Urinary bladder (tissue), 4 donors: ENCODE measurements around the gene HCN1. TPM values are rescaled to one million over a fixed set of nuclear protein-coding genes. Genes with fewer than 3 reads are reported as not detected.
"Not testable (repeated sequence)": the region's sequence is repeated elsewhere in the genome, so short reads cannot be mapped to it uniquely, and the experiment has no call there.

ENCODE experiments used
- DNase-seq: peaks from one replicate; pipeline ENCODE4 v3.0.0-alpha.2; 2015; ENCODE audit errors: extremely low spot score
- H3K27ac ChIP-seq: one replicate; pipeline ENCODE4 v1.5.1; 2013; ENCODE audit warnings: low read depth, mild to moderate bottlenecking, moderate library complexity
- H3K36me3 ChIP-seq: one replicate; pipeline ENCODE4 v1.6.1; 2013; ENCODE audit warnings: mild to moderate bottlenecking, moderate library complexity; ENCODE audit not compliant: insufficient read depth
- H3K4me1 ChIP-seq: one replicate; pipeline ENCODE4 v1.6.1; 2013; ENCODE audit warnings: mild to moderate bottlenecking, moderate library complexity; ENCODE audit not compliant: insufficient read depth
- H3K4me3 ChIP-seq: one replicate; pipeline ENCODE4 v1.5.1; 2013; ENCODE audit warnings: low read depth, low read length
- WGBS: extraction: QIAGEN DNeasy Blood & Tissue Kit; methylation state at CpG from one replicate; pipeline ENCODE4 v1.1.7; 2013; 5-methylcytosine and 5-hydroxymethylcytosine counted together
- polyA plus RNA-seq: library from polyadenylated mRNA; stranded (reverse); fragments of 200-250 nt; gene quantifications from one replicate; pipeline ENCODE4 v1.2.3, GENCODE V29; 2013
- total RNA-seq: library from RNA; depleted of rRNA; stranded (reverse); fragments of >200 nt; gene quantifications from one replicate; pipeline ENCODE4 v1.2.3, GENCODE V29; 2014
- donor health status: healthy with polysubstance abuse.
- donor health status: healthy.

HCN1 gene
- total and polyA plus RNA-seq, 2 donors, result 0.04 to 0.26 TPM

DNA sequence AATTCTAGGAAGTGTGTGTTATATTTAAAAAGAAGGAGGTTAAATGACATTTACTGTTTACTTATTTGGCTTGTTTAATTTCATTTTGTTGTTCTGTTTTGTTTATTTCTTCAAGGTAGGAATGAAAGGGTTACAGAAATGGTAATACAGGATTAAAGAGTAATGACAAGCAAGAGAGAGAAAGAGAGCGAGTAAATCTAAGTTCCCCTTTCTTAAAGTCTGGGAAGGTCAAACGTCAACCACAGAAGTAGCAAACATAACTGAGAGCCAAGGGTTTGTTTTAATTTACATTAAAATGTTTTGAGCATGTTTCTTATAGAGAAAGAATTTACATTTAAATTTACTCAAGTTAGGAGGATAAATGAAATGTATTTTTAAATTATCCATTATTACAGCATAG, 18.7 kb downstream of the HCN1 start:
- no peak overlapping the region for H3K4me3 ChIP-seq
- no peak overlapping the region for H3K27ac ChIP-seq
- H3K4me1 ChIP-seq, result no peaks in the 10 kb centered on the region
- no peaks in the 10 kb centered on the region for H3K36me3 ChIP-seq
- DNase-seq, result no peak
- WGBS, result 28% methylated on average over 2 of the region's 2 CpGs

DNA sequence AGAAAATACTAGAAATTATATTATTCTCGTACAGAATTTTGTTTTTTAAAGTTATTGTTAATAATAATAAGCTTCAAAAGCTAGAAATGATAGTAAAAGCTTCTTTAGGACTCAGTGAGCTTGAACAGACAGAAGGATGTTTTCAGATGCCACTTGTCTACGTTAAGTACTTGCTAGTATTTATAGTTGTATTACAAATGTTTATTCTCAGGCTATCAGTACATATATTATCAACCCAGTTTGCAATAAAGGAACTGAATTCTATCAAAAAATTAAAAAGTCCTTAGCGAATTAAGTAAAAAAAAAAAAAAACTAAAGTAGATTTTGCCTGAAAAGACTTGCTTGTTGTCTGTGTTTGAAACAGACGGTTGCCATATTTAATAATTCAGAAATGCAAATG, 23.9 kb downstream of the HCN1 start:
- Histone ChIP-seq H3K36me3 (no peaks in the 10 kb centered on the region), H3K27ac (no peak overlapping the region), H3K4me1 (no peaks in the 10 kb centered on the region), H3K4me3 (no peak overlapping the region)
- DNase-seq, result no peak
- WGBS, result 30% methylated on average over 4 of the region's 4 CpGs

DNA sequence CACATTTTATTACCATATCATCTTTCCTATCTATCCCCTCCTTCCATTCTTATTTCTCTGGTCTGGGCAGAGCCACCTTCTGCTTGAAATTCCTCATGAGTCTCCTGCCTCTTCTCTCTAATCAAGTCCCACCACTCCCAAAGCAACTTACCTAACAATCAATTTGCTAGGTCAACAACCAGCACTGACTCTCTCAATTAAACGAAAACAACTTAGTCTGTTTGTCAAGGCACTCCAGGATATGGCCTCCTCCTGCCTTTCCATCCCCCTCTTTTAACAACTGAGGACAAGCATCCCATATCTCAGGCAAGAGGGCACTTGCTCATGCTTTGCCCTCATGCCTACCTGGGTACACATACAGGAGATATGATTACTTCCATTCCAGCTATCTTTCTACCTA, 47.4 kb downstream of the HCN1 start:
- Histone ChIP-seq H3K36me3 (no peaks in the 10 kb centered on the region), H3K27ac (no peak overlapping the region), H3K4me3 (no peak overlapping the region), H3K4me1 (no peaks in the 10 kb centered on the region)
- no peak for DNase-seq
- 35% methylated on average over 1 of the region's 1 CpG for WGBS

DNA sequence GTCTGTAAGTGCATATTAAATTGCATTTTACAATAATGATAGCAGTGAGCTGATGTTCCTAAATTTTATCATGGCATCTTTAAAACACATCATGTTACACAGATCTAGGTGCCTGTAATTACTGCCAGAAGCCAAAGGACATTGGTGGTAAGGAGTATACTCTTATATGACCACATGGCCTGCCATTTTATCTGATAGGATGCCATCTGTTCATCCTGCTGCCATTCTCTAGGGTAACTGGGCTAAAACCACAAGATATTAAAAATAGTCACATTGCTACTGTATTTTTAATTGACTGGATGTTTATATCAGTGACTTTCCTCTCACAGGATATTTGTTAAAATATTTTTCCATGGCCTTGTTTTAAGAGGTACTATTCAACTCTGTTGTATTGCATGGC, 53.1 kb downstream of the HCN1 start:
- Histone ChIP-seq H3K4me3 (no peak overlapping the region), H3K36me3 (no peaks in the 10 kb centered on the region), H3K4me1 (no peaks in the 10 kb centered on the region), H3K27ac (no peak overlapping the region)
- DNase-seq, result no peak

DNA sequence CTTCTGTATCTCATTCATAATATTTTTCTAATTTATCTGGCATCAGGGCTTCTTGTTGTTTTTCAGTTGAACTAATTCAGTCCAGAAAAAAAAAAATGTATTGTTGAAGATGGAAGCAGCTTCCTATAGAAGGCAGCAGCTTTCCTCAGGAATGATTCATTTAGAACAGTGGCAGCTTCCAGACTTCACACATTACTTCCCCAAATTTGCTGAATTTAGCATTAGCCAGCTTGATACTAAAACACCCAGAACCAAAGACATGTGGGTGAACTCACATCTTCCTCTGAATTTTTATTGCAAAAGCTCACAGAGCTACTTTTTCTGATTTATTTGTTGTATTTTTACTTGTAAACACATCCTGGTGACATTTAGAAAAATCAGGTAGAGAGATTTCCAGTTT, 53.8 kb downstream of the HCN1 start:
- DNase-seq, result no peak
- no peaks in the 10 kb centered on the region for H3K36me3 ChIP-seq
- no peaks in the 10 kb centered on the region for H3K4me1 ChIP-seq
- H3K4me3 ChIP-seq, result no peak overlapping the region
- H3K27ac ChIP-seq, result no peak overlapping the region

DNA sequence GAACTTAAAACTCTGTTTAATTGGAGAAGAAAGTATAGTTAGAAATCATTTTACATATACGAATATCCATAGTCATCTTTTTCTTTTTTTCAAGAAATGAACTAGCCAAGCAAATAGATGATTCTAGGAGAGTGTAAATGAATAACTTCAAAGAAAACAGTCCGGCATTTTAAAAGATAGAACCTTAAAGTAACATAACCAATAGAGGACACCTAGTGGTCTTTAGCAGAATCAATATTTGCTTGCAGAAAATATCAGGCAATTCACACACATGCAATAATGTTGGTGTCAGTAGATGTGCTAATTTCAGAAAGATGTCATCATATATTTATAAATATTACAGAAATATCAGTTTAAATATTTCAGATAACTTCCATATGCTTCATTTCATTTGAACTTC, 57.1 kb downstream of the HCN1 start:
- H3K4me1 ChIP-seq, result no peaks in the 10 kb centered on the region
- no peak overlapping the region for H3K4me3 ChIP-seq
- H3K27ac ChIP-seq, result no peak overlapping the region
- no peak for DNase-seq
- no peaks in the 10 kb centered on the region for H3K36me3 ChIP-seq
- 49% methylated on average over 2 of the region's 2 CpGs for WGBS

DNA sequence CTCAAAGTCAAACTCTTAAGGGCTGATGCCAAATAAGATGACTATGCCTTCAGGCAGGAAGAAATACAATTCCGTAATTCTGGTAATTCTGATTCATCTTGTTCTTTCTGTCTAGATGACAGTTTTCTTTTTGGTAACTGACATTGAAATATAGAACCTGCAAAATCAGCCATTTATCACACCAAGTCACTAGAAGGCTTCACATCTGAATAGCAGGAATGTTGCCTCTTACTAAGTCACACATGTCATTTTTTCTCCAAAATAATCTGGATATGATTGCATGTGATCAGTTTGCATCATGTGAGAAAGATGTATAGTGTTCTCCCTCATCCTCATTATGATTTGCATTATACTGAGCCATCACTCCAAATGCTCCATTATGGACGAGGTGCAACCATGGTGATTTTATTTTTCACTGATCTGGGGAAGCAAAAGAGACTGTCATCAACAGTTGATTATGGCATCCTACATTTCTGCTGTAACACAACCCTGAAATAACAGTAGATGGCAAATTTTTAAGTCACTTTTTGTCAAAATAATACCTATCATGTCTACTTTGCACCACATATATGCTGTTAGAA, 69.0 kb downstream of the HCN1 start:
- Histone ChIP-seq H3K36me3 (no peaks in the 10 kb centered on the region), H3K4me3 (no peak overlapping the region), H3K27ac (no peak overlapping the region), H3K4me1 (no peaks in the 10 kb centered on the region)
- no peak for DNase-seq
- 74% methylated on average over 2 of the region's 2 CpGs for WGBS

DNA sequence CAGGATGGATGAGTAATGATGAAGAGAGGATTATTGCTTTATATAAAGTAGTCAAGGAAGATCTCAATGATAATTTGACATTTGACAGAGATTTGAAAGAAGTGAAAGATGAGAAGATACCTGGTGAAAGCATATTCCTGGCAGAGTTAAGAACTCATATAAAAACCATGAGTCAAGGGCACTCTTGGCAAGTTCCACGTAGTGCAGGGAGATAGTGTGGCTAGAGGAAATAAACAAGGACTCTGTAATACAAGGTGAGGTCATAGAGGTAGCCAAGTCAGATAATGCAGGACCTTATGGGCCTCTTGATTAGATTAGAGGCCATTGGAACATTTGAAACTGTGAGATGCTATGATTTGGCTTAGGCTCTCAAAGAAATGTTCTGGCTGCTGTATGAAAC, 72.3 kb downstream of the HCN1 start:
- no peak for DNase-seq
- Histone ChIP-seq H3K4me3 (no peak overlapping the region), H3K36me3 (no peaks in the 10 kb centered on the region), H3K27ac (no peak overlapping the region), H3K4me1 (no peaks in the 10 kb centered on the region)
- WGBS, result 25% methylated on average over 1 of the region's 1 CpG

DNA sequence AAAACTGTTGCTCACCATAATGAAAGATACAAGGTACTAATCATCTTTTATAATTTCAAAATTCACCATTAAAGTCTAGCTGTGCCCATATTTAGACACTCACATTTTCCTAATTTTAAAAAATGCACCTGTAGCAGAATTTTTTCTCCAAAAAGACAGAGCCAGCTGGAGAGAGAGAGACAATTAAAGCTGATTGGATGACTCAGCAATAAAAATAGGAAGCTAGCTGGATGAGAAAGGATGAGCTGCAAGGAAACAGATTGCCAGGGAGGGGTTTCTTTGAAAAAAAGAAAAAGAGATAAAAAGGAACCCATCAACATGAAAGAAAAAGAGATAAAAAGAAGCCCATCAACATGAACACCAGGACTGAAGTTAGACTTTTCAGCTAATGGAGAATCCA, 73.8 kb downstream of the HCN1 start:
- no peaks in the 10 kb centered on the region for H3K36me3 ChIP-seq
- no peak overlapping the region for H3K27ac ChIP-seq
- no peak overlapping the region for H3K4me3 ChIP-seq
- no peaks in the 10 kb centered on the region for H3K4me1 ChIP-seq
- DNase-seq, result no peak

DNA sequence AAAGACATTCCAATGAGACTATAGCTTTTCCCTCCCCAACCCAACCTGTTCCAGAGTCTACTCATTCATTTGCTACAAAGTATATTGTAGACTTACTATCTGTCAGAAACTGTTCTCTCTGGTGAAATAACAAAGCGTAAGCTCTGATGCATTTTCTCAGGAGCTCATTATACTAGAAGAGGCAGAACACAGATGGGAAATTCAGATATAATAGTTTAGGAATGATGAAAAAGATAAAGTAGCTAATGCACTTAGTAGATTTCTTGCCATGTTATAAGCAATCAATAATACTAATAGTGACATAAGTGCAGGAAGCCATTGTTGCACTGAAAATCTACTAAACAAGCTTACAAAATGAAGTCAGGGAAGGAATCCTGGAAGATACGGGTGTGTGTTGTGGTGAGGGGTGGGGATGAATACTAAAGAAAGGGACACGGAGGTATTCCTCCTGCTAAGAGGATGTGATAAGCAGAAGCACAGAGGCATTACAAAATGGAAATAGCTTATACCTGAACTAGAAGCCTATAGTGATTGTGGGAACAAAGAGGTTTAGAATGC, 78.2 kb downstream of the HCN1 start:
- no peak overlapping the region for H3K27ac ChIP-seq
- no peaks in the 10 kb centered on the region for H3K4me1 ChIP-seq
- no peak for DNase-seq
- no peak overlapping the region for H3K4me3 ChIP-seq
- no peaks in the 10 kb centered on the region for H3K36me3 ChIP-seq
- 76% methylated on average over 3 of the region's 3 CpGs for WGBS

DNA sequence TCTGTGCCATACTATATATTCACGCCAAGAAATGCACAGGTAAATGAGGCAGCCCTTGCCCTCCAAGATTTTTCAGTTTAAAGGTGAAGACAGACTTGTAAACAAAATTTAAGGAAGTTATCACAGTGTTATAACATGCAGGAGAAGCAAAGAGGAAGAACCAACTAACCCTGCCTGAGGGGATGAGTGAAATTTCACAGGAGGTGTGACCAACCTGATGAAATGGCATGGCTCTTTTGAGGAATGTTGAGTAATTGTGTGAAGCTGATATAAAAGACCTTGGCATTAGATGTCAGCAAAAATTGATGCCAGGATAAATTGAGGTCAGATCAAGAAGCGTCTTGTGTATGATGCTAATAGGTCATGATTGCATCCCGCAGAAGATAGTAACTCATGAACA, 86.5 kb downstream of the HCN1 start:
- no peak overlapping the region for H3K4me3 ChIP-seq
- no peaks in the 10 kb centered on the region for H3K4me1 ChIP-seq
- no peak overlapping the region for H3K27ac ChIP-seq
- H3K36me3 ChIP-seq, result no peaks in the 10 kb centered on the region
- WGBS, result 69% methylated on average over 3 of the region's 3 CpGs
- DNase-seq, result no peak

DNA sequence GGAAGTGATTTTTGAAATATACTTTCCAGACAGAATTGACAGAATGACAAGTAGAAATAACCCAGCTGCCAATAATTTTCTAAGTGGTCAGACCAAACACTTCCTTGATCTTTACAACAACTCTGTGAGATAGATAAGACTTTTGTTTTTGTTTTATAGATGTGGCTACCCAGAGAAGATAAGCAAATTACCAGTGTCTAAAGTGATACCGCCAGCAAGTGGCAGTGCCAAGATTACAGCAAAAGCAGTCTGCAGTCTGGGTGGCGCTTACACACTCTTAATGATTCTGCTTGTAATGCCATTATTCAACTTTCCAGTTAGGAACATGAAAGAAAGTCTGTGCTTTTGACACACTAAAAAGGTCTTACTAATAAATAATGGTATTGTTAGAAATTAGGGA, 92.1 kb downstream of the HCN1 start:
- Histone ChIP-seq H3K36me3 (no peaks in the 10 kb centered on the region), H3K4me1 (no peaks in the 10 kb centered on the region), H3K4me3 (no peak overlapping the region), H3K27ac (no peak overlapping the region)
- no peak for DNase-seq
- 43% methylated on average over 2 of the region's 2 CpGs for WGBS

DNA sequence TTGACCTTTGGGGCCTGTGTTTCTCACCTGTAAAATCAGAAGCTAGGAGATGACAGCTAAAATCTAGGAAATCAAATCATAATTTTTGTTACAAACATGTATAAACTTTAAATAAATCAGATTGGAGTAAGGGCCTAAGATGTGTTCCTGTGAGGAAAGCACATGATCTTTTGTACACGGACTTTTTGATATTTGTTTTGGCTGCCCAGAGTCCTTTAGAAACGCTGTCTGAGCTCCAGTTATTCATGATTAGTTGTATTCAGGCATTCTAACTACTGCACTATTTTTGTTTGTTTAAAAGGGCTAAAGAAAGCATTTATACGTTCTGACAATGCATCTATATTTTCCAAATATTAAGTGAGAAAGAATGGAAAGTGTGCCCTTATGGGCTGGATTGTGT, 94.8 kb downstream of the HCN1 start:
- Histone ChIP-seq H3K4me1 (no peaks in the 10 kb centered on the region), H3K27ac (no peak overlapping the region), H3K36me3 (no peaks in the 10 kb centered on the region), H3K4me3 (no peak overlapping the region)
- no peak for DNase-seq
- WGBS, result 69% methylated on average over 3 of the region's 3 CpGs

DNA sequence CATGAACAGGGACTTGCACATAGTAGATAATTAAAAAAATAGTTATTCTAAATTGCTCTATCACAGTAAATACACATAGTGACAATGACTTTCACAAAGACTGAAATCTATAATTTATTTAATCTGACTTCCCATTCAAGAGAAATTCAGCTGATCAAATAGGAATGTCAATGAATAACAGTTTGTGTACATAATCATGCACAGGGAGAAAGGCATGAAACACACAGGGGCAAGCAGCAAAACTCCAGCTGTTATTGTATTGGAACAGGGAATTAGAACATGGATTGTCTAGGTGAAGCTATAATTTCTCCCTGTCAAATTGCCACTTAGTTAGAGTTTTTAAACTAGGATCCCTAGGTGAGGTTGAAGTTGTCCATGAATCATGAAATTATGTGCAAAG, 99.9 kb downstream of the HCN1 start:
- H3K27ac ChIP-seq, result no peak overlapping the region
- DNase-seq, result no peak
- H3K36me3 ChIP-seq, result no peaks in the 10 kb centered on the region
- H3K4me3 ChIP-seq, result no peak overlapping the region
- H3K4me1 ChIP-seq, result no peaks in the 10 kb centered on the region

DNA sequence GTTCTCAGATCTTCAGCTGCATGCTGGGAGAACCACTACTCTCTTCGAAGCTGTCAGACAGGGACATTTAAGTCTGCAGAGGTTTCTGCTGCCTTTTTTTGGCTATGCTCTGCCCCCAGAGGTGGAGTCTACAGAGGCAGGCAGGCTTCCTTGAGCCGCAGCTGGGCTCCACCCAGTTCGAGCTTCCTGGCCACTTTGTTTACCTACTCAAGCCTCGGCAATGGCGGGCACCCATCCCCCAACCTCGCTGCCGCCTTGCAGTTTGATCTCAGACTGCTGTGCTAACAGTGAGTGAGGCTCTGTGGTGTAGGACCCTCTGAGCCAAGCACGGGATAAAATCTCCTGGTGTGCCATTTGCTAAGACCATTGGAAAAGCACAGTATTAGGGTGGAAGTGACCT, 110.2 kb downstream of the HCN1 start:
- H3K4me1 ChIP-seq, H3K27ac ChIP-seq, DNase-seq, H3K4me3 ChIP-seq, H3K36me3 ChIP-seq: not testable (repeated sequence)
- 78% methylated on average over 8 of the region's 8 CpGs for WGBS
